HepG2 (cell line): Measurements from ENCODE around the gene TIGAR. TPM values are rescaled to one million over a fixed set of nuclear protein-coding genes. Genes with fewer than 3 reads are reported as not detected.

Source experiments
- ATAC-seq: fragments of 200-7000 bp; cut with Tn5 transposase; 3 replicates; pipeline ENCODE4 v1.9.1; 2020; ENCODE audit warnings: mild to moderate bottlenecking, moderate library complexity
- BruUV-seq: library from RNA; stranded (reverse); fragments of 400-500 nt; replicated peaks from 2 replicates; lab custom pipeline; 2021; lab: Mats Ljungman, UMichigan
- CTCF ChIA-PET: fragments of 300-600 bp; formaldehyde crosslinking; extraction: SDS; loops from one replicate; lab custom pipeline; 2021; ENCODE audit warnings: low total read pairs, inconsistent platforms, low intra/inter-chr PET ratio; lab: Yijun Ruan, JAX
- POLR2A ChIA-PET: fragments of 350-600 bp; sonication (Branson Sonifier 250); formaldehyde crosslinking; loops from one replicate; lab custom pipeline; 2020; ENCODE audit warnings: antibody characterized with exemption, inconsistent platforms; lab: Yijun Ruan, JAX
- DNase-seq: peaks from one replicate; pipeline ENCODE4 v3.0.0-alpha.2; 2015; ENCODE audit warnings: low spot score
- FAIRE-seq: peaks from 3 replicates; lab custom pipeline; 2011; peaks lifted over from hg19 to GRCh38; lab: Jason Lieb, UNC
- H2AFZ ChIP-seq: one replicate; pipeline ENCODE4 v1.6.1; 2011; ENCODE audit warnings: low read length, inconsistent platforms
- H3K27ac ChIP-seq: fragments of 300-600 bp; 3 replicates; pipeline ENCODE4 v1.8.0; 2011; ENCODE audit warnings: mixed run types, mild to moderate bottlenecking, mixed read lengths, low read length, inconsistent platforms; ENCODE audit not compliant: insufficient read depth; ENCODE audit errors: extremely low read length
- H3K27me3 ChIP-seq, 2 experiments: fragments of 200-600 bp in 1 of 2; 2 replicates in 1 of 2; 3 replicates in 1 of 2; pipeline versions ENCODE4 v1.6.0 to v1.8.0; 2011; ENCODE audit warnings: low read length in 2 of 2, mild to moderate bottlenecking in 2 of 2, moderate library complexity in 2 of 2, inconsistent platforms in 1 of 2; ENCODE audit not compliant: insufficient read depth in 2 of 2, control insufficient read depth in 1 of 2
- H3K36me3 ChIP-seq, 2 experiments: fragments of 200-600 bp in 1 of 2; replicated peaks in 1 of 2; 2 replicates in 1 of 2; 3 replicates in 1 of 2; pipeline versions ENCODE4 v1.5.1 to v1.8.0; 2011; ENCODE audit warnings: low read length in 2 of 2, inconsistent platforms in 1 of 2; ENCODE audit not compliant: insufficient read depth in 2 of 2, control insufficient read depth in 1 of 2
- H3K4me1 ChIP-seq: 2 replicates; pipeline ENCODE4 v1.5.1; 2012; ENCODE audit warnings: low read length, inconsistent platforms; ENCODE audit not compliant: insufficient read depth
- H3K4me2 ChIP-seq: 2 replicates; pipeline ENCODE4 v1.6.0; 2011; ENCODE audit warnings: low read depth, low read length, inconsistent platforms
- H3K4me3 ChIP-seq, 3 experiments: fragments of 200-600 bp in 1 of 3; sonication (generic), shearing (Covaris generic) in 1 of 3; replicated peaks in 1 of 3; 2 replicates each; pipeline ENCODE4 v1.5.1; 2011 to 2016; ENCODE audit warnings: low read length in 3 of 3, inconsistent platforms in 2 of 3, low read depth in 2 of 3, mild to moderate bottlenecking in 2 of 3, control low read depth in 1 of 3, mixed read lengths in 1 of 3; ENCODE audit not compliant: insufficient read depth in 1 of 3
- H3K79me2 ChIP-seq: one replicate; pipeline ENCODE4 v1.6.1; 2011; ENCODE audit warnings: low read length, inconsistent platforms; ENCODE audit not compliant: insufficient read depth
- H3K9ac ChIP-seq: 2 replicates; pipeline ENCODE4 v1.6.0; 2011; ENCODE audit warnings: mild to moderate bottlenecking, low read depth, low read length, inconsistent platforms; ENCODE audit not compliant: insufficient read depth
- H3K9me3 ChIP-seq: 2 replicates; pipeline ENCODE4 v1.5.1; 2012; ENCODE audit warnings: mild to moderate bottlenecking, low read length
- H4K20me1 ChIP-seq: 2 replicates; pipeline ENCODE4 v1.6.0; 2011; ENCODE audit warnings: inconsistent platforms, mild to moderate bottlenecking, low read length, moderate library complexity; ENCODE audit not compliant: insufficient read depth
- EZH2 ChIP-seq: conservative IDR thresholded peaks from 2 replicates; pipeline ENCODE4 v1.6.1; 2012; ENCODE audit warnings: mild to moderate bottlenecking, low read depth, low read length, moderate library complexity
- ZNF558 ChIP-seq: sonication (generic); formaldehyde crosslinking; IDR thresholded peaks from 2 replicates; pipeline ENCODE4 v1.9.0; 2022; ENCODE audit warnings: mild to moderate bottlenecking, missing genetic modification reagents, borderline replicate concordance
- WGBS: methylation state at CpG from one replicate; pipeline ENCODE4 v1.1.6; 2017; ENCODE audit warnings: low lambda C conversion rate; 5-methylcytosine and 5-hydroxymethylcytosine counted together
- in situ Hi-C: cut with HindIII; loops from 2 replicates; pipeline ENCODE4 v1.10.0; 2017; ENCODE audit warnings: low pct_unique_long_range_greater_than_20kb; ENCODE audit not compliant: extremely low pct_ligation_motif_present
- intact Hi-C: fragments of 100-400 bp; cut with micrococcal nuclease; formaldehyde crosslinking; loops from one replicate; pipeline ENCODE4 v1.10.0; 2022; ENCODE audit not compliant: unreplicated experiment
- polyA plus RNA-seq, 8 experiments: library from polyadenylated mRNA; depleted of rRNA in 3 of 8; stranded (reverse) in 7 of 8; unstranded in 1 of 8; fragments of >200 nt; fragmentation: Illumina TruSeq in 4 of 8; extraction: Trizol in 4 of 8; gene quantifications; 2 replicates each; pipeline versions ENCODE4 v1.2.1 to v1.2.3, GENCODE V29; 2011 to 2016; ENCODE audit warnings: low read depth in 4 of 8, missing spikeins in 1 of 8, mixed read lengths in 1 of 8; ENCODE audit not compliant: insufficient read depth in 1 of 8
- total RNA-seq, 5 experiments: library from RNA; depleted of rRNA; stranded (reverse); fragments of >200 nt; fragmentation: Illumina TruSeq; extraction: Trizol; gene quantifications; 2 replicates each; pipeline ENCODE4 v1.2.3, GENCODE V29; 2016; ENCODE audit warnings: low read depth in 1 of 5
- TF ChIP-seq, protein P1 (sequence below), 2 experiments: IDR thresholded peaks; 2 replicates each; pipeline ENCODE4 v1.6.1; 2011 to 2012; ENCODE audit warnings: low read length in 2 of 2, borderline replicate concordance in 1 of 2, low read depth in 1 of 2, mild to moderate bottlenecking in 1 of 2, moderate library complexity in 1 of 2

Gene TIGAR
- total and polyA plus RNA-seq, 2 of the 13 experiments (the other 11 are each of a cell fraction or from before 2014, with no cell fraction given), result 2.6 to 21.8 TPM

GRCh38 chr12:4273273-4273651, 47.8 kb upstream of the TIGAR start:
- intact Hi-C loops (no loop called here), in situ Hi-C loops (loop anchor here (10.0 kb wide), 1 partner anchor 968 kb away; no protein-coding TSS in a partner anchor)
- WGBS, result 15% methylated on average over 10 of the region's 10 CpGs
- no peak for ATAC-seq
- H3K27ac ChIP-seq, result no peak overlapping the region
- ChIA-PET CTCF (no interaction called here), POLR2A (interaction anchor here (0.6 kb wide), 1 partner anchor 20 kb away, joined by 3 read pairs; no protein-coding TSS in a partner anchor)
- no peaks in the 10 kb centered on the region; the same call in 1 of the 2 replicates for H4K20me1 ChIP-seq
- no peaks in the 10 kb centered on the region for H3K9me3 ChIP-seq
- no TSS peak for BruUV-seq
- H3K4me1 ChIP-seq, result peaks cover 60% of the 10 kb centered on the region
- no peak for DNase-seq
- H3K79me2 ChIP-seq, result no peaks in the 10 kb centered on the region
- no peak for FAIRE-seq
- H3K4me3 ChIP-seq, result peak overlapping the region in 1 of 3 experiments; percentile 33; a peak in 1 of 6 replicates
- TF ChIP-seq ZNF558 (CRISPR knock-in tag) (no peak), EZH2 (0 out of 2 replicates have a peak, but pooled peaks have one; percentile 12)
- TF ChIP-seq, protein P1, sequence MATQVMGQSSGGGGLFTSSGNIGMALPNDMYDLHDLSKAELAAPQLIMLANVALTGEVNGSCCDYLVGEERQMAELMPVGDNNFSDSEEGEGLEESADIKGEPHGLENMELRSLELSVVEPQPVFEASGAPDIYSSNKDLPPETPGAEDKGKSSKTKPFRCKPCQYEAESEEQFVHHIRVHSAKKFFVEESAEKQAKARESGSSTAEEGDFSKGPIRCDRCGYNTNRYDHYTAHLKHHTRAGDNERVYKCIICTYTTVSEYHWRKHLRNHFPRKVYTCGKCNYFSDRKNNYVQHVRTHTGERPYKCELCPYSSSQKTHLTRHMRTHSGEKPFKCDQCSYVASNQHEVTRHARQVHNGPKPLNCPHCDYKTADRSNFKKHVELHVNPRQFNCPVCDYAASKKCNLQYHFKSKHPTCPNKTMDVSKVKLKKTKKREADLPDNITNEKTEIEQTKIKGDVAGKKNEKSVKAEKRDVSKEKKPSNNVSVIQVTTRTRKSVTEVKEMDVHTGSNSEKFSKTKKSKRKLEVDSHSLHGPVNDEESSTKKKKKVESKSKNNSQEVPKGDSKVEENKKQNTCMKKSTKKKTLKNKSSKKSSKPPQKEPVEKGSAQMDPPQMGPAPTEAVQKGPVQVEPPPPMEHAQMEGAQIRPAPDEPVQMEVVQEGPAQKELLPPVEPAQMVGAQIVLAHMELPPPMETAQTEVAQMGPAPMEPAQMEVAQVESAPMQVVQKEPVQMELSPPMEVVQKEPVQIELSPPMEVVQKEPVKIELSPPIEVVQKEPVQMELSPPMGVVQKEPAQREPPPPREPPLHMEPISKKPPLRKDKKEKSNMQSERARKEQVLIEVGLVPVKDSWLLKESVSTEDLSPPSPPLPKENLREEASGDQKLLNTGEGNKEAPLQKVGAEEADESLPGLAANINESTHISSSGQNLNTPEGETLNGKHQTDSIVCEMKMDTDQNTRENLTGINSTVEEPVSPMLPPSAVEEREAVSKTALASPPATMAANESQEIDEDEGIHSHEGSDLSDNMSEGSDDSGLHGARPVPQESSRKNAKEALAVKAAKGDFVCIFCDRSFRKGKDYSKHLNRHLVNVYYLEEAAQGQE (IDR thresholded peaks at IDR 0.05; ENCODE audit: borderline replicate concordance in 1 of 2, low read depth in 1 of 2, low read length in 2 of 2), result no peak
- no peaks in the 10 kb centered on the region for H3K36me3 ChIP-seq
- no peak overlapping the region for H2AFZ ChIP-seq
- H3K4me2 ChIP-seq, result peak overlapping the region; percentile 18; the same call in 1 of the 2 replicates
- peaks cover 30 to 76% of the 10 kb centered on the region in 2 experiments for H3K27me3 ChIP-seq
- H3K9ac ChIP-seq, result no peak overlapping the region
